ENCODE measurements around the gene R3HCC1L.

The R3HCC1L gene

GRCh38 chr10:98276311-98276710 is 141.9 kb downstream of the R3HCC1L start:
- no peak for DNase-seq (ENCODE audit: low read depth, low spot score)

GRCh38 chr10:98285416-98285815 is 151.0 kb downstream of the R3HCC1L start:
- no peak for DNase-seq (ENCODE audit: low read depth, low spot score)

- DNase-seq (ENCODE audit: low read depth, low spot score) = no peak
These were observed 152.0 kb downstream of the R3HCC1L start for GRCh38 chr10:98286419-98286818.

DNA sequence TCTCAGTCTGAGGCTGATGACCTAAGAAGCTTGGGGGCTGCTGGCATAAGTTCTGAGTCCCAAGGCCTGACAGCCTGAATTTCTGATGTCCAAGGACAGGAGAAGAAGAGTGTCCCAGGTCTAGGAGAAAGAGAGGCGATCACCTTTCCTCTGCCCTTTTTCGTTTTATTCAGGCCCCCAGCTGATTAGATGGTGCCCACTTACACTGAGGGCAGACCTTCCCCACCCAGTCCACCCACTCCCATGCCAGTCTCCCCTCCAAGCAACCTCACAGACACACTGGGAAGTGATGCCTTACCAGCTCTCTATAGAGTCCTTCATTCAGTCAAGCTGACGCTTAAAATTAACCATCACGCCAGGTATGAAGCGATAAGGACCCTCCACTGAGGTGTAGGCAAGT is 152.9 kb downstream of the R3HCC1L start:
- no peak for DNase-seq (ENCODE audit: low read depth, low spot score)

DNA sequence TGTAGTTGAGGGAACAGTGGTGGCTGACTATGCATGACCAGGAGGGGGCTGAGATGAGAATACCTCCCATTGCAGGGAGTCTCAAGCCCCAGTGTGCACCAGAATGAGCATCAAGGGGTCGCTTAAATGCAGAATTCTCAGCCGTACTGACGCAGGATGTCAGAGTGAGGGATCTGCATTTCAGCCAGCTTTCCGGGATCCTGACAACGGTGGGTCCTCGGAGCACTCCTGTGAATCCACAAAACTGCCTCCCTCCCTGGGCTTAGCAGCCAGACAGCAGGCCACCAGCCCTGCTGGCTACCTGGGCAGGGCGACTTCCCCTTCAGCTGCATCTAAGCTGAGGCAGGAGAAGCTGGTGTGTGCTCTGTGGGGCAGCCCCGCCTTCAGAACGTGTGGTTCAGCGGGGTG is 155.3 kb downstream of the R3HCC1L start:
- no peak for DNase-seq (ENCODE audit: low read depth, low spot score)

GRCh38 chr10:98292971-98293370 is 158.5 kb downstream of the R3HCC1L start:
- DNase-seq (ENCODE audit: low read depth, low spot score) = no peak

DNA sequence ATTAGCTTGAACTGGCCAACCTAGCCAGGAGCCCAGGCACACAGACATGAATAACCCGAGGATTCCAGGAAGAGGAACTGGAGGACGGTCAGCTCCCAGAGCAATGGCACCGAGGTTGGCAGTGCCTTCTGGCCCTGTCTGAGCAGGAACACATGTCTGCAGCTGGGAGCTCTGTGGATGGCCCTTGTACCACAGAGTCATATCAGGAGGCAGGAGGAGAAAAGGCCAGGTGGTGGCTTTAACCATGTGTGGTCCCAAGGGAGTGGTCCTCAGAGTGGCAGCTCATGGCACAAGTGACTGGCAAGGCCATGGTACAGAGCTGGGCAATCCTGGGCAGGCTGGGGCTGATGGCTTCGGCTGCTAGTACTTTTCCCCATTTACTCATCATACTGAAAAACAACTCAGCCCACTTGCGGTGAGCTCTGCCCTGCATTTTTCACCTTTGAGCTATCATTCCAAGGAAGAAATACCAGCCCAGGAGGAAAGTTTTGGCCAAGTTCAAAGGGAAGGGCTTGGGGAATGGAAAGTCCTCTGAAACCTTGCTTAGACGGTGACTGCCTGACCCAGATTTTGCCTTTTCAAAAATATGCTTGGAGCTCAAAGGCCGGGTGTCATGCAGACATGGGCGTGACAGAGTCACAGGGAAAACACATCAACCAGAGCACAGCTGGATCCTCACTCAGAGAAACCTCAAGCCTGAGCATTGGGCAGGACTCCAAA is 159.3 kb downstream of the R3HCC1L start:
- no peak for DNase-seq (ENCODE audit: low read depth, low spot score)

DNA sequence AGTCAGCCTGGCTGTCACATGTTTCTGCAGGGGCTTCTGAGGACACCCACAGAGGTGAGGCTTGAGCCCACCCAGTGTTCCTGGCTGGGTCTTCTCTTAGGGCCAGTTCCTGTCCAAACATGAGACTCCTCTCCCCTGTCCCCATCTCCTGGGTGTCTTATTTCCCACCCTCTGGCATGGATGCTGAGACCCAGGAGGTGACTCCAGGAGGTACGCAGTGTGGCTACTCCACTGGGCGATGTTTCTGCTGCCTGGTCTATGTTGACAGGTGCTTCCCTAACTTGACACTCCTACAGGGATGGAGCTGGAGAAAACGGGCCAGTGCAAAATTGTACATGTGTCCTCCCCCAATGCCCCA is 159.8 kb downstream of the R3HCC1L start:
- DNase-seq (ENCODE audit: low read depth, low spot score) = no peak

Measured in smooth muscle cell of the brain vasculature (primary cell).